Smooth muscle cell of the brain vasculature (primary cell): ENCODE measurements around the gene UNC119.

Experiments
- DNase-seq: peaks from one replicate; pipeline ENCODE4 v3.0.0-alpha.2; 2012; ENCODE audit warnings: low read depth, low spot score

The UNC119 gene

GRCh38 chr17:28498652-28499363 lies 53.6 kb downstream of the UNC119 start:
- DNase-seq = no peak

- DNase-seq = no peak
Measured at GRCh38 chr17:28497931-28498330, 54.5 kb downstream of the UNC119 start.
